Melanocyte of skin (primary cell): Measurements from ENCODE around the gene GOLGA6A. TPM values are rescaled to one million over a fixed set of nuclear protein-coding genes. Genes with fewer than 3 reads are reported as not detected.

Experiments
- small RNA-seq, 2 donors: library from RNA; depleted of rRNA; stranded (forward); fragments of <200 nt; gene quantifications; one replicate each; pipeline ENCODE3, GENCODE V24; 2012
- total RNA-seq, 2 donors: library from RNA; depleted of rRNA; stranded (reverse); fragments of >200 nt; gene quantifications; 2 replicates each; pipeline ENCODE4 v1.2.3, GENCODE V29; 2012

GOLGA6A gene, protein sequence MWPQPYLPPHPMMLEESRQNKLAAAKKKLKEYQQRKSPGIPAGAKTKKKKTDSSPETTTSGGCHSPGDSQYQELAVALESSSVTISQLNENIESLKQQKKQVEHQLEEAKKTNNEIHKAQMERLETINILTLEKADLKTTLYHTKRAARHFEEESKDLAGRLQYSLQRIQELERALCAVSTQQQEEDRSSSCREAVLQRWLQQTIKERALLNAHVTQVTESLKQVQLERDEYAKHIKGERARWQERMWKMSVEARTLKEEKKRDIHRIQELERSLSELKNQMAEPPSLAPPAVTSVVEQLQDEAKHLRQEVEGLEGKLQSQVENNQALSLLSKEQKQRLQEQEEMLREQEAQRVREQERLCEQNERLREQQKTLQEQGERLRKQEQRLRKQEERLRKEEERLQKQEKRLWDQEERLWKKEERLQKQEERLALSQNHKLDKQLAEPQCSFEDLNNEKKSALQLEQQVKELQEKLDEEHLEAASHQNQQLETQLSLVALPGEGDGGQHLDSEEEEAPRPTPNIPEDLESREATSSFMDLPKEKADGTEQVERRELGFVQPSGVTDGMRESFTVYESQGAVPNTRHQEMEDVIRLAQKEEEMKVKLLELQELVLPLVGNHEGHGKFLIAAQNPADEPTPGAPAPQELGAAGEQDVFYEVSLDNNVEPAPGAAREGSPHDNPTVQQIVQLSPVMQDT
- total RNA-seq: under 1 TPM; under 0.01 to 0.67 TPM

DNA sequence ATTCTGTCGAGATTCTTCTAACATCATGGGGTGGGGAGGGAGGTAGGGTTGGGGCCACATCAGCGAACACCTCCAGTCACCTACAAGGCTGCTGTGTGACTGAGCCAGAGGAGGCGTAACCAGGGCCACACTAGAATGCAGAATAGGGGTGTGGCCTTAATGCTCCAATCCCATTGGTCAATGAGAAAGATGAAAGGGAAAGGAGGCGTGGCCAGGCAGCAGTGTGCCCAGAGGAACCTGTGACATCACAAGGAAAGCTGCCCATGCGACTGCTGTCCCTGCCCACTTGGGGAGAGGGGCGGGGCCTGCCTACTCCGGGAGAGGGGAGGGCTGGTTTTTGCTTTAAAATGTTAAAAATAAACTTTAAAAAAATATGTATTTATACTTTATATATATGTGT is at the start of gene GOLGA6A:
Gene GOLGA6A, minus strand, starts transcription at position 101 of the 400 bp plus-strand sequence. Its CDS starts 41 bp downstream, at position 60.

DNA sequence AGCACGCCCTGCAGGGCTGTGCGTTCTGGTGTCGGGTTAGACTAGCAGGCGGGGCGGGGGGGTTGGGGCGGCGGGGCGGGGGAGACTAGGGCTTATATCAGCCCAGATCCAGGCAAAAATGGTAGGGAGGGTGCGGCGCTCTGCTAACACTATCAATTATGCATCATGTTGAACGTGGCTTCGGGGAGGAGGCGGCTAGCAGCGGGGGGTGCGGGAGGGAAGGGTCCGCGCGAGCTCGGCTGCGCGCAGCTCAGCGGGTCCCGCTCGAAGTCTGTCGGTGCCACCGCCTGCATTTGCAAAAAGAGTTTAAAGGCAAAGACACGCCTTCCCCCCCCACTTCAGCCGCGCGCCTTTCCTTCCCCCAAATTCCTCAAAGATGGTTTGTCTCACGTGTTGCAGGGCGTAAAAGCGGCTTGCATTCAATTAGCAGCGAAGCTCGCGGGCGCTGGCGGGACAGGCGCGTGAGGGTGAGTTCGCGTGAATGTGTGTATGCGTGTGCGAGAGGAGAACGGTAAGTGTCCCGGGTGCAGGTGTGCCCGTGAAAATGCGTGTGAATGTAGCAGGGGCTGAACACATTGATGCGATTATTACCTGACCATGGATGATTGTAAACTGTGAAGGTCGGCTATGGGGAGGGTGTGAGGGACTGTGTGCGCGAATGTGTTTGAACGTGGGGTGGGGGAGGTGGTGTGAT is 48.0 kb upstream of the GOLGA6A start, which contains the start of gene ISLR2:
Gene ISLR2, plus strand, starts transcription at position 432 of the 694 bp plus-strand sequence. CDS start 2,169 bp downstream, outside the sequence.

Small RNA genes lying within 50 kb of the gene (small RNA-seq; reads per million reads assigned to genes)
- gene RN7SL429P: 0 reads per million in 2 donors

Other genes with a start within 250 kb of the GOLGA6A start
- not detected for gene TBC1D21, start 209.0 kb downstream of the GOLGA6A start, total RNA-seq
- gene LOXL1, start 156.1 kb downstream of the GOLGA6A start, total RNA-seq: 1 to 10 TPM; 1.7 to 4.5 TPM
- gene STOML1, start 90.3 kb downstream of the GOLGA6A start, total RNA-seq: 10 to 100 TPM; 11.3 to 16.5 TPM
- gene PML, start 87.8 kb downstream of the GOLGA6A start, total RNA-seq: 100 to 1,000 TPM in 1 of 2 donors, 10 to 100 TPM in 1; 84.7 to 126 TPM
- gene ISLR2, start 48.0 kb upstream of the GOLGA6A start, total RNA-seq: under 1 TPM in 1 of 2 donors, not detected in 1; under 0.01 TPM
- gene ISLR, start 91.2 kb upstream of the GOLGA6A start, total RNA-seq: not detected
- not detected for gene STRA6, start 120.2 kb upstream of the GOLGA6A start, total RNA-seq
- gene CCDC33, start 153.8 kb upstream of the GOLGA6A start, total RNA-seq: not detected